ENCODE data around the gene NEK5.
"Not testable (repeated sequence)": the region's sequence is repeated elsewhere in the genome, so short reads cannot be mapped to it uniquely, and the experiment has no call there.

NEK5 gene

DNA sequence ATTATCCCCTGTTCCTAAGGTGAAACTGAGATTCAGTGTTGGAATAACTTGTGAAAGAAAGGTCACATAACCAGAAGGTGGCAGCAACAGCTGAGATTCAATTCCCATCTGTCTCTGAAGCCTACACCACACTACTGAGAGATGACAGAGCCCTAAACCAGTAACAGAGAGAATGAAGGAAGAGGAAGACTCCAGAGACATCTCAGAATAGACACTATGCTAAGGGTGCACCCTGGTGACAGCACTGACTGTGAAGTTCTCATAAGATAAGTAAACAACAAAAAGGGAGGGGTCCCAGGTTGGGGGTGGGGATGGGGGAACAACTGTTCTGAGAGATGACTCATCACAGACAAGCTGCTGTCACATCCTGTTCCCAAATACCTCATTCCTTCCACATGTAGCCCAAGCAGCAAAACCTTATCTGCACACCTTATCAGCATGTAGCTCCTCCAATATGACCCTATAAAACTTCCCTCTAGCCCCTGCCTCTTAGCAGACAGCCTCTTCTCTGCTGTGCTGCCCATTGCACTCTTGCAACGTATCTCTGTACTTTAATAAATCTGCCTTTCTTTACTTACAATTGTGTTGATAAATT, 57.8 kb downstream of the NEK5 start:
- Histone ChIP-seq H3K36me3 (ENCODE audit: low read length) (no peaks in the 10 kb centered on the region), H3K27me3 (ENCODE audit: low read length) (no peaks in the 10 kb centered on the region), H3K9me3 (ENCODE audit: insufficient read depth, low read length) (peaks cover 13% of the 10 kb centered on the region), H2AFZ (ENCODE audit: low read depth, low read length, severe bottlenecking) (no peak overlapping the region), H3K79me2 (ENCODE audit: insufficient read depth, low read length) (no peaks in the 10 kb centered on the region), H3K27ac (ENCODE audit: low read depth, low read length) (no peak overlapping the region), H3K9me2 (replicated peaks; ENCODE audit: insufficient read depth, low read length) (no peaks in the 10 kb centered on the region), H4K20me1 (ENCODE audit: low read depth, low read length) (no peaks in the 10 kb centered on the region), H3F3A (ENCODE audit: insufficient read depth) (no peaks in the 10 kb centered on the region), H3K4me3 (ENCODE audit: insufficient read depth, low read length, poor library complexity, severe bottlenecking) (no peak overlapping the region), H3K4me2 (ENCODE audit: low read depth, low read length, poor library complexity, severe bottlenecking) (no peak overlapping the region), H3K9ac (ENCODE audit: low read length) (no peak overlapping the region)
- TF ChIP-seq, protein P1, sequence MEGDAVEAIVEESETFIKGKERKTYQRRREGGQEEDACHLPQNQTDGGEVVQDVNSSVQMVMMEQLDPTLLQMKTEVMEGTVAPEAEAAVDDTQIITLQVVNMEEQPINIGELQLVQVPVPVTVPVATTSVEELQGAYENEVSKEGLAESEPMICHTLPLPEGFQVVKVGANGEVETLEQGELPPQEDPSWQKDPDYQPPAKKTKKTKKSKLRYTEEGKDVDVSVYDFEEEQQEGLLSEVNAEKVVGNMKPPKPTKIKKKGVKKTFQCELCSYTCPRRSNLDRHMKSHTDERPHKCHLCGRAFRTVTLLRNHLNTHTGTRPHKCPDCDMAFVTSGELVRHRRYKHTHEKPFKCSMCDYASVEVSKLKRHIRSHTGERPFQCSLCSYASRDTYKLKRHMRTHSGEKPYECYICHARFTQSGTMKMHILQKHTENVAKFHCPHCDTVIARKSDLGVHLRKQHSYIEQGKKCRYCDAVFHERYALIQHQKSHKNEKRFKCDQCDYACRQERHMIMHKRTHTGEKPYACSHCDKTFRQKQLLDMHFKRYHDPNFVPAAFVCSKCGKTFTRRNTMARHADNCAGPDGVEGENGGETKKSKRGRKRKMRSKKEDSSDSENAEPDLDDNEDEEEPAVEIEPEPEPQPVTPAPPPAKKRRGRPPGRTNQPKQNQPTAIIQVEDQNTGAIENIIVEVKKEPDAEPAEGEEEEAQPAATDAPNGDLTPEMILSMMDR (IDR thresholded peaks at IDR 0.05; ENCODE audit: insufficient read depth, low read length, poor library complexity, severe bottlenecking), result no peak
- TF ChIP-seq EZH2phosphoT487 (conservative IDR thresholded peaks at IDR 0.05; ENCODE audit: low read length), result no peak

DNA sequence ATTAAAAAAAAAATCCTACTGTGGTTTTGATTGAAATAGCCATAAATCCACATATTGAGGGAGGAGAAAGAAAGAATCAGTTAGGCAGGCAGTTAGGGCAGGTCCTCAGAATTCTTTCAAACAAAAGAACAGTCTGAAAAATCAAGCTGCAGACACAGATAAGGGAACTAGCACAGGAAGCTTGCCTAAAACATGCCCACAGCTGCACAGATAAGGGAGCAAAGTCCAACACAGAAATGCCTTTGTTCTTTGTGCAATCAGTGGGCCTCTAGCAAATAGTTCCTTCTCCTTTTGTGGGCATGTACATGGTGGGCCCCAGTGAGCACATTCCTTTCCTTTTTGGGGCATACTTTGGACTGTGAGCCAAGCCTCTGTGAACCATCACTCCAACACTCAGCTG, 61.6 kb downstream of the NEK5 start:
- TF ChIP-seq, protein P1 (IDR thresholded peaks at IDR 0.05; ENCODE audit: insufficient read depth, low read length, poor library complexity, severe bottlenecking), result no peak
- TF ChIP-seq EZH2phosphoT487 (conservative IDR thresholded peaks at IDR 0.05; ENCODE audit: low read length), result no peak
- Histone ChIP-seq H3K79me2 (ENCODE audit: insufficient read depth, low read length) (no peaks in the 10 kb centered on the region), H3K9me2 (replicated peaks; ENCODE audit: insufficient read depth, low read length) (no peaks in the 10 kb centered on the region)

DNA sequence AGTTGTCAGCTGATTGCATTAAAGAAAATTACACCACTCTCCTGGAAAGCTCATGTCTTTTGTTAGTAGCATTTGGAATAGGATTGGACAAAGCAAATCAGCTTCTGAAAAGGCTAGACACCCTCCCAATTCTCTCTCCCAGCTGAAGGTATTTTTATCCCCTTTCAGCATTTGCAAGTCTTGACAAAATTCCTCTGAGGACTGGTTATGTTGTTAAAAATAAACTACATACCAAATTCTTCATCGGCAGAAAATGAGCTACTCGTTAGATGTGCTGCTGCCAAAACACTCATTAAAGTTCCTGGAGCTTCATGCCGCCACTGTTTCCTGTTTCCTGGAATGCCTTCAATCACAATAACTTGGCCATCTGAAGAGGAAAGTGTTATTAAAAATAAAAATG, 67.3 kb downstream of the NEK5 start:
- Histone ChIP-seq H4K20me1 (ENCODE audit: low read depth, low read length) (no peaks in the 10 kb centered on the region), H3K9ac (ENCODE audit: low read length) (no peak overlapping the region), H3F3A (ENCODE audit: insufficient read depth) (no peaks in the 10 kb centered on the region), H3K79me2 (ENCODE audit: insufficient read depth, low read length) (no peaks in the 10 kb centered on the region), H2AFZ (ENCODE audit: low read depth, low read length, severe bottlenecking) (no peak overlapping the region), H3K4me3 (ENCODE audit: insufficient read depth, low read length, poor library complexity, severe bottlenecking) (no peak overlapping the region), H3K27ac (ENCODE audit: low read depth, low read length) (no peak overlapping the region), H3K9me2 (replicated peaks; ENCODE audit: insufficient read depth, low read length) (no peaks in the 10 kb centered on the region), H3K27me3 (ENCODE audit: low read length) (no peaks in the 10 kb centered on the region), H3K36me3 (ENCODE audit: low read length) (no peaks in the 10 kb centered on the region), H3K4me2 (ENCODE audit: low read depth, low read length, poor library complexity, severe bottlenecking) (no peak overlapping the region), H3K9me3 (ENCODE audit: insufficient read depth, low read length) (no peaks in the 10 kb centered on the region)
- TF ChIP-seq, protein P1 (IDR thresholded peaks at IDR 0.05; ENCODE audit: insufficient read depth, low read length, poor library complexity, severe bottlenecking), result no peak
- TF ChIP-seq EZH2phosphoT487 (conservative IDR thresholded peaks at IDR 0.05; ENCODE audit: low read length), result no peak

More for the DNA sequence above, 61.6 kb downstream of the NEK5 start:
- Histone ChIP-seq H3K4me3 (ENCODE audit: insufficient read depth, low read length, poor library complexity, severe bottlenecking) (no peak overlapping the region), H2AFZ (ENCODE audit: low read depth, low read length, severe bottlenecking) (no peak overlapping the region), H4K20me1 (ENCODE audit: low read depth, low read length) (no peaks in the 10 kb centered on the region), H3K9me3 (ENCODE audit: insufficient read depth, low read length) (peaks cover 13% of the 10 kb centered on the region), H3K27me3 (ENCODE audit: low read length) (no peaks in the 10 kb centered on the region), H3K27ac (ENCODE audit: low read depth, low read length) (no peak overlapping the region), H3F3A (ENCODE audit: insufficient read depth) (no peaks in the 10 kb centered on the region), H3K4me2 (ENCODE audit: low read depth, low read length, poor library complexity, severe bottlenecking) (no peak overlapping the region), H3K36me3 (ENCODE audit: low read length) (no peaks in the 10 kb centered on the region), H3K9ac (ENCODE audit: low read length) (no peak overlapping the region)

DNA sequence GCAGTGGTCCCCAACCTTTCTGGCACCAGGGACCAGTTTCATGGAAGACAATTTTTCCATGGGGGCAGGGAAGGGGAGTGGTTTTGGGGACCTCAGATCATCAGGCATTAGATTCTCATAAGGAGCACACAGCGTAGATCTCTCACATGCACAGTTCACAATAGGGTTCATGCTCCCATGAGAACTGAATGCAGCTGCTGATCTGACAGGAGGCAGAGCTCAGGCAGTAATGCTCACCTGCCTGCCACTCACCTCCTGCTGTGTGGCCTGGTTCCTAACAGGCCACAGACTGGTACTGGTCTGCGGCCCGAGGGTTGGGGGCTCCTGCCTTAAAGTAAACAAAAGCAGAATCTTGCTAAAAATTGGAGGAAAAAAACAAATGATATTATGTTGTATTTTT, 67.8 kb downstream of the NEK5 start:
- not testable (repeated sequence) for H3K9me2 ChIP-seq (replicated peaks; ENCODE audit: insufficient read depth, low read length); H3K9ac ChIP-seq (ENCODE audit: low read length); H4K20me1 ChIP-seq (ENCODE audit: low read depth, low read length); H3K79me2 ChIP-seq (ENCODE audit: insufficient read depth, low read length); H3F3A ChIP-seq (ENCODE audit: insufficient read depth); H3K4me2 ChIP-seq (ENCODE audit: low read depth, low read length, poor library complexity, severe bottlenecking); H3K9me3 ChIP-seq (ENCODE audit: insufficient read depth, low read length); H3K36me3 ChIP-seq (ENCODE audit: low read length); H3K27ac ChIP-seq (ENCODE audit: low read depth, low read length); H3K4me3 ChIP-seq (ENCODE audit: insufficient read depth, low read length, poor library complexity, severe bottlenecking); H2AFZ ChIP-seq (ENCODE audit: low read depth, low read length, severe bottlenecking); H3K27me3 ChIP-seq (ENCODE audit: low read length)
